Stomach (tissue), 9 donors: Measurements from ENCODE around the gene SNRK. TPM values are rescaled to one million over a fixed set of nuclear protein-coding genes. Genes with fewer than 3 reads are reported as not detected.
A peak's percentile ranks its signal among the peaks of the same experiment; 100 is the strongest.

Experiments
- DNase-seq, 2 donors: peaks; one replicate each; pipeline versions ENCODE4 v3.0.0 to v3.0.0-alpha.2; 2013 to 2019
- H3K27ac ChIP-seq, 5 donors: fragments of 200-600 bp in 4 of 5; sonication (generic) in 4 of 5; one replicate each; pipeline ENCODE4 v1.5.1; 2013 to 2019; ENCODE audit warnings: mild to moderate bottlenecking in 1 of 5, moderate library complexity in 1 of 5
- H3K27me3 ChIP-seq, 3 donors: fragments of 200-600 bp; sonication (generic); one replicate each; pipeline ENCODE4 v1.5.1; 2017 to 2019; ENCODE audit warnings: mixed run types in 1 of 3
- H3K36me3 ChIP-seq, 4 donors: fragments of 200-600 bp; sonication (generic); 1 replicate in 3 of 4; 2 replicates in 1 of 4; pipeline ENCODE4 v1.5.1; 2016 to 2019
- H3K4me1 ChIP-seq, 4 donors: fragments of 200-600 bp; sonication (generic); one replicate each; pipeline ENCODE4 v1.5.1; 2016 to 2019
- H3K4me3 ChIP-seq, 4 donors: fragments of 200-600 bp; sonication (generic) in 3 of 4; one replicate each; pipeline ENCODE4 v1.5.1; 2016 to 2019; ENCODE audit warnings: mild to moderate bottlenecking in 1 of 4
- H3K9me3 ChIP-seq, 4 donors: fragments of 200-600 bp; sonication (generic); one replicate each; pipeline ENCODE4 v1.5.1; 2016 to 2019
- EP300 ChIP-seq: sonication (generic); formaldehyde crosslinking; IDR thresholded peaks from one replicate; pipeline ENCODE4 v1.6.1; 2017; ENCODE audit warnings: antibody characterized with exemption
- POLR2A ChIP-seq, 4 donors: fragments of 450-650 bp; IDR thresholded peaks; one replicate each; pipeline ENCODE4 v1.6.1; 2016; ENCODE audit warnings: antibody characterized with exemption in 4 of 4, control low read depth in 2 of 4, mild to moderate bottlenecking in 1 of 4, moderate library complexity in 1 of 4
- POLR2AphosphoS5 ChIP-seq, 3 donors: sonication (generic); formaldehyde crosslinking; IDR thresholded peaks; one replicate each; pipeline ENCODE4 v1.6.1; 2016; ENCODE audit warnings: antibody characterized with exemption in 3 of 3
- WGBS, 5 donors: extraction: QIAGEN DNeasy Blood & Tissue Kit in 3 of 5; methylation state at CpG; one replicate each; pipeline versions ENCODE4 v1.1.5 to v1.1.7; 2013 to 2018; 5-methylcytosine and 5-hydroxymethylcytosine counted together
- intact Hi-C: fragments of 100-400 bp; cut with DNase I; formaldehyde crosslinking; loops from one replicate; pipeline ENCODE4 v1.15.1; 2023; ENCODE audit warnings: low total_unique reads
- polyA plus RNA-seq, 3 donors: library from polyadenylated mRNA; stranded (reverse); fragments of 200-250 nt; gene quantifications; one replicate each; pipeline ENCODE4 v1.2.3, GENCODE V29; 2013
- total RNA-seq, 5 donors: library from RNA; depleted of rRNA; stranded (reverse); fragments of >200 nt; gene quantifications; one replicate each; pipeline versions ENCODE4 v1.1.0 to v1.2.3, GENCODE V29; 2014 to 2016
- TF ChIP-seq, protein P1 (sequence below), 7 experiments: fragments of 450-650 bp in 4 of 7; fragments of 200-600 bp in 3 of 7; sonication (generic) in 3 of 7; IDR thresholded peaks; one replicate each; pipeline ENCODE4 v1.5.1; 2016 to 2019; ENCODE audit warnings: antibody characterized with exemption in 7 of 7, control low read depth in 2 of 7, mild to moderate bottlenecking in 1 of 7
- donor health status: healthy with polysubstance abuse.
- donor health status: Bipolar disorder and iron deficiency.
- donor health status: healthy.

The SNRK gene
- total and polyA plus RNA-seq, 8 donors: 8.2 to 183 (median 36.0) TPM

DNA sequence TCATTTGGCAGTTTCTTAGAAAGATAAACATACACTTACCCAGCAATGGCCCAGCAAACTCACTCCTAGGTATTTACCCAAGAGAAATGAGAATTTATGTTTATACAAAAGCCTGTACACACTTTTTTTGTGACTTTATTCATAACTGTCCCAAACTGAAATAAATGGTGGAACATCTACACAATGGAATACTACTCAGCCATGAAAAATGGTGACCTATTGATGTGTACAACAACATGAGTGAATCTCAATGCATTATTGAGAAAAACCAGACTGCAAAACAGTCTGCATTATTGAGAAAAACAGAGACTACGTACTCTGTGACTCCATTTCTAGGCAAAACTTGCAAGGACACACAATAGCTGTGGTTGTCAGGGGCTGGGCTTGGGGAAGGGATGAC is 37.2 kb downstream of the SNRK start:
- WGBS, 5 donors: 92 to 100% (median 98%) methylated on average over 1 of the region's 1 CpG
- intact Hi-C loops: no loop called here
- Histone ChIP-seq H3K4me1 (peaks cover 25 to 81% (median 50%) of the 10 kb centered on the region in 4 donors), H3K27me3 (no peaks in the 10 kb centered on the region), H3K4me3 (no peak overlapping the region), H3K27ac (no peak overlapping the region), H3K9me3 (no peaks in the 10 kb centered on the region), H3K36me3 (peaks cover 0 to 5% (median 0%) of the 10 kb centered on the region in 4 donors)
- no peak for DNase-seq
- no peak for TF ChIP-seq EP300
- no peak for TF ChIP-seq POLR2A (IDR thresholded peaks at IDR 0.05)
- TF ChIP-seq, protein P1, sequence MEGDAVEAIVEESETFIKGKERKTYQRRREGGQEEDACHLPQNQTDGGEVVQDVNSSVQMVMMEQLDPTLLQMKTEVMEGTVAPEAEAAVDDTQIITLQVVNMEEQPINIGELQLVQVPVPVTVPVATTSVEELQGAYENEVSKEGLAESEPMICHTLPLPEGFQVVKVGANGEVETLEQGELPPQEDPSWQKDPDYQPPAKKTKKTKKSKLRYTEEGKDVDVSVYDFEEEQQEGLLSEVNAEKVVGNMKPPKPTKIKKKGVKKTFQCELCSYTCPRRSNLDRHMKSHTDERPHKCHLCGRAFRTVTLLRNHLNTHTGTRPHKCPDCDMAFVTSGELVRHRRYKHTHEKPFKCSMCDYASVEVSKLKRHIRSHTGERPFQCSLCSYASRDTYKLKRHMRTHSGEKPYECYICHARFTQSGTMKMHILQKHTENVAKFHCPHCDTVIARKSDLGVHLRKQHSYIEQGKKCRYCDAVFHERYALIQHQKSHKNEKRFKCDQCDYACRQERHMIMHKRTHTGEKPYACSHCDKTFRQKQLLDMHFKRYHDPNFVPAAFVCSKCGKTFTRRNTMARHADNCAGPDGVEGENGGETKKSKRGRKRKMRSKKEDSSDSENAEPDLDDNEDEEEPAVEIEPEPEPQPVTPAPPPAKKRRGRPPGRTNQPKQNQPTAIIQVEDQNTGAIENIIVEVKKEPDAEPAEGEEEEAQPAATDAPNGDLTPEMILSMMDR (IDR thresholded peaks at IDR 0.05): no peak
- no peak for TF ChIP-seq POLR2AphosphoS5 (IDR thresholded peaks at IDR 0.05)

DNA sequence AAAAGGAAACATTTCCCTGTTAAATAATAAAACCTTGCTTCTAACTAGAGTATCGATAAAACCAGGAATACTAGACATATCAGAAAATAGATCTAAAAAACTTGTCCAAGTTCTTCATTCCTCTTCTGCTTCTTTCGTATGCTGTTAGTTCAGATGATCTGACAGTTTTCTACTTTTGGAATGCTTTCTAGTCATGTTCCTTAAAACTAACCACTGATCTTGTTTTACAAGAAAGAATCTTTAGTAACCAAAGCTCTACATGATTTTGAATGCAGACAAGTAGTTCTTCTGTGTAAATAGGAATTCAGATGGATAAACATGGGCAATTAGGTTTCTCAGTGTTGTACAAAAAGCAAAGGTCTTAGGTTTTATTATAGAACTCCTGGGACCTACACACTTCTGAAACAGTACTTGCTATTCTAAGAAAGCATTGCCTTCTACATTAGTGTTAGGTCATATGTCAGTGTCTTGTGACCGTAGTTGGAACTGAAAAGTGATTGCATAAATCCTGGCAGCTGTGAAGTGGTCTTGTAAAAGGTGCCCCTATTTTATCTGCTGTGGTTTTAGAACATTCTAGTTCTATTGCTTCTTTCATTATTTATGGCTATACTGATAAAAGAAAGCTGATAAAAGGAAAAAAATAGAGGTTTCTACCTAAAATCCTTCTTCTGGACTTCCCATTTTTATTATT is 40.7 kb downstream of the SNRK start:
- H3K4me3 ChIP-seq: no peak overlapping the region
- TF ChIP-seq EP300 (no peak), POLR2AphosphoS5 (IDR thresholded peaks at IDR 0.05) (peak in 1 of 3 donors; percentile 30), POLR2A (IDR thresholded peaks at IDR 0.05) (no peak)
- TF ChIP-seq, protein P1 (IDR thresholded peaks at IDR 0.05): no peak
- H3K27ac ChIP-seq: peak overlapping the region in 4 of 5 donors; percentile 18 to 64 (median 49)

DNA sequence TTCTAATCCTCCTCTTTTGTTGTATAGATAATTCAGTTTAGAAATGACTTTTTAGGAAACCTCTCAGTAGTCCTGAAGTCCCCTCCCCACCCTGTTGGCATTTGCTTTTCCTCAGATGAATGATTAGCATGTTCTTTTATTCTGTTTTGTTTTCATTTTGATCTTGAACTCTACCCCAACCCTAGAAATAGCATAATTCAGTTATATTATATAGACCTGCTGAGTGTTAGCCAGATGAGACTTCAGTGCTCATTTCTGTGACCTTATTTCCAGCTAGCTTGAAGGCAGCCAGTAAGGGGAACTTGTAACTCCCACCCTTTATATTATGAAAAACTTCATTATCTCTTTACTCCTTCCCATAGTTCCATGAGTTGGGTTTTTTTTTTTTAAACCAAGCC is 41.2 kb downstream of the SNRK start:
- peak overlapping the region in 3 of 5 donors; percentile 48 to 64 (median 50) for H3K27ac ChIP-seq
- DNase-seq: no peak

More for the DNA sequence above, 40.7 kb downstream of the SNRK start:
- Histone ChIP-seq H3K36me3 (peaks cover 0 to 3% (median under 1%) of the 10 kb centered on the region in 4 donors), H3K4me1 (peaks cover 16 to 69% (median 44%) of the 10 kb centered on the region in 4 donors), H3K27me3 (no peaks in the 10 kb centered on the region), H3K9me3 (no peaks in the 10 kb centered on the region)
- intact Hi-C loops: no loop called here
- peak in 1 of 2 donors; percentile 32 for DNase-seq
- 34 to 50% (median 47%) methylated on average over 3 of the region's 3 CpGs for WGBS, 5 donors

DNA sequence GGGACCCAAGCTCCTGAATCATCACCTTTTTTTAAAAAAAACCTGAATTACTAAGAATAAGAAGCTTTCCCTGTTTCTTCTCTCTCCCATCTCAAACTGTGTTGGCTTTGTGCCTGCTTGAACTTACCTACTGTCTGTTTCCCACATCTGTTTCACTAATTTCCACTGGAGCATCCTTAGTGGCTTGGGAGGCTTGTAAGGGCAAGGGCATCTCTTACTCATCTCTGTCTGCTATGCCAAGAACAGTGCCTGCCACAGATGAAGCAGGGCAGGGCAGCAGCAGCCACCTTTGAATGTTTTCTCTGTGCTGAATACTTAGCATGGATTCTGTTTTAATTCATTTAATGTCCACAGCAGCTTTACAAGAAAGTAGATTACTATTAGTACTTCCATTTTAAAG is 42.3 kb downstream of the SNRK start:
- TF ChIP-seq EP300 (no peak), POLR2A (IDR thresholded peaks at IDR 0.05) (no peak), POLR2AphosphoS5 (IDR thresholded peaks at IDR 0.05) (no peak)
- TF ChIP-seq, protein P1 (IDR thresholded peaks at IDR 0.05): no peak
- no peak for DNase-seq
- Histone ChIP-seq H3K36me3 (peaks cover 0 to 18% (median 16%) of the 10 kb centered on the region in 4 donors), H3K4me3 (no peak overlapping the region), H3K9me3 (no peaks in the 10 kb centered on the region), H3K27me3 (no peaks in the 10 kb centered on the region), H3K27ac (peak overlapping the region in 1 of 5 donors; percentile 64), H3K4me1 (peaks cover 16 to 69% (median 44%) of the 10 kb centered on the region in 4 donors)
- intact Hi-C loops: no loop called here

More for the DNA sequence above, 41.2 kb downstream of the SNRK start:
- Histone ChIP-seq H3K27me3 (no peaks in the 10 kb centered on the region), H3K4me1 (peaks cover 16 to 69% (median 44%) of the 10 kb centered on the region in 4 donors), H3K36me3 (peaks cover 0 to 8% (median 5%) of the 10 kb centered on the region in 4 donors), H3K9me3 (no peaks in the 10 kb centered on the region), H3K4me3 (no peak overlapping the region)
- intact Hi-C loops: no loop called here
- TF ChIP-seq POLR2AphosphoS5 (IDR thresholded peaks at IDR 0.05) (no peak), POLR2A (IDR thresholded peaks at IDR 0.05) (no peak), EP300 (no peak)
- TF ChIP-seq, protein P1 (IDR thresholded peaks at IDR 0.05): no peak
